Measurements from ENCODE around the gene MAP2K5.

The MAP2K5 gene

DNA sequence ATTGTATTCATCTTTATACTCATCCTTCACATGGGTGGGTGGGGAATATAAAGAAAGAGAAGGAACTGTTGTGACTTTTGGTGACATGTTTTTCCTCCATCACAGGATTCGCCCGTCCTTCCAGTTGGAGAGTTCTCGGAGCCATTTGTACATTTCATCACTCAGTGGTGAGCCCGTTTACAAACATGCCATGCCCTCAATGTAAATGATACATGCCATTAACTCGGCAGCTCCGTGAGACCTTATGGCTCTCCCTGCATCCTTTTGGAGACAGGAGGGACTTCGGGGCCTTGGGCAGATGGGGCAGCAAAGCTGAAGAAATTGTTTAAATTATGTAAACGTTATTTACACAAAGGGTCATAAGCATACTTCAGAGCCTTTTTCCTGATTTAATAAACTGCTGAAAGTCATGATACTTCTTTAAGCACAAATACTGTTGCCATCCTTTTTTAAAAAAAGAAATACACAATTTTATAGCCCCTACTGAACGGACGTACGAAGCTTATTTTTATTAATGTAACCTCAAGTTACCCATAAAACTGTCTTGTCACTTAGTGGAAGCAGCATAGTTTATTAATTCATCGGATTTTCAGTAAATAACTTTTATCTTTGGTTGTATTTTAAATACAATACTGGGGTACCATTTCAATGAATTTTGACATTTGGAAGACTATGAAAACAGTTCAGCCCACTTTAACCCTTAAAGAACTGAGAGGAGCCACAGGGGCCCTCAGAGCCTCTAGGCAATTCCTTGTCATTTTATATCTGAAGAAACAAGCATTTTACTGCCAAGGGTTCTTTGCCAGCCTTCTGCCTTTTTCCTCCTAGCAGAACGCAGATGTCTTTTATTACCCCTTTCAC is 227.2 kb downstream of the MAP2K5 start:
- TF ChIP-seq, protein P1, sequence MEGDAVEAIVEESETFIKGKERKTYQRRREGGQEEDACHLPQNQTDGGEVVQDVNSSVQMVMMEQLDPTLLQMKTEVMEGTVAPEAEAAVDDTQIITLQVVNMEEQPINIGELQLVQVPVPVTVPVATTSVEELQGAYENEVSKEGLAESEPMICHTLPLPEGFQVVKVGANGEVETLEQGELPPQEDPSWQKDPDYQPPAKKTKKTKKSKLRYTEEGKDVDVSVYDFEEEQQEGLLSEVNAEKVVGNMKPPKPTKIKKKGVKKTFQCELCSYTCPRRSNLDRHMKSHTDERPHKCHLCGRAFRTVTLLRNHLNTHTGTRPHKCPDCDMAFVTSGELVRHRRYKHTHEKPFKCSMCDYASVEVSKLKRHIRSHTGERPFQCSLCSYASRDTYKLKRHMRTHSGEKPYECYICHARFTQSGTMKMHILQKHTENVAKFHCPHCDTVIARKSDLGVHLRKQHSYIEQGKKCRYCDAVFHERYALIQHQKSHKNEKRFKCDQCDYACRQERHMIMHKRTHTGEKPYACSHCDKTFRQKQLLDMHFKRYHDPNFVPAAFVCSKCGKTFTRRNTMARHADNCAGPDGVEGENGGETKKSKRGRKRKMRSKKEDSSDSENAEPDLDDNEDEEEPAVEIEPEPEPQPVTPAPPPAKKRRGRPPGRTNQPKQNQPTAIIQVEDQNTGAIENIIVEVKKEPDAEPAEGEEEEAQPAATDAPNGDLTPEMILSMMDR (conservative IDR thresholded peaks at IDR 0.05) = no peak
- peak overlapping the region; percentile 75 for H3K27ac ChIP-seq

DNA sequence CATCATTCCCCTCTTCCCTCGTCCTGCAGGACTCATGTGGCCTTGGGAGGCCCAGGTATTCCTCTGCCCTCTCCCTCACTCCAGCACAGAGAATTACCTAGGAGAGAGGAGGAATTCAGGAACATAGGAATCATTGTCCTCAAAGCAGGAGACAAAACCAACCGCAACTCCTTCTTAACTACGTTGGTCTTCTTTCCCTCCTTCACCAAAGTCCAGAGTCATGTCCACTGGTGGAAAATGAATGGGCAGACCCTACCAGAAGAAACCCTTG is 227.8 kb downstream of the MAP2K5 start:
- TF ChIP-seq, protein P1 (conservative IDR thresholded peaks at IDR 0.05) = no peak
- H3K27ac ChIP-seq = peak overlapping the region; percentile 75; the same call in 1 of the 2 replicates

DNA sequence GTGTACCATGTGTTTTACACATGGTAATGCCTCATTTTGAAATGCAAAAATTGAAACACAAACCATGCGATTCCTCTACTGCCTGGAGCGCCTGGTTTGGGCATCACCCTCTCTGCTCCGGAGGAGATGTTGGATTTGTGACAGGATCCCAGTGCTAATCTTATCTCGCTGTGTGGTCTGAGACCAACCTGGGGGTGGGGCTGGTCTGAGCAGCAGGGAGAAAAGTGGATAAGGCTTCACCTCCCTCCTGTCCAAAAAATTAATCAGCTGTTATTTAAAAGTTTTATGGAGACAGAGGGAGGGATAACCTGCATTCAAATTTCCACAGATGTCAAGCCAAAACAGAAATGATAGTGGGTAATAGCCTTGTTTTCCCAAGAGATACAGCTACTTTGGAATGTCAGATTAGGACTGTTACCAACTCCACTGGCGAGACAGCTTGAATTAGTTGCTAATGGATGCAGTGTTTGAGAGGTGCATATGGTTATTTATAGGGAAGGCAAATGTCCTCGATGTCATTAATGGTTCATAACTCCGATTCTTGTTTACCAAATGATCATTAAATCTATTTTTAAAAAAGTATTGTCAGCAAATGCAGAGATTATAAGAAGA is 228.8 kb downstream of the MAP2K5 start:
- no peak overlapping the region for H3K27ac ChIP-seq
- TF ChIP-seq, protein P1 (conservative IDR thresholded peaks at IDR 0.05) = no peak

DNA sequence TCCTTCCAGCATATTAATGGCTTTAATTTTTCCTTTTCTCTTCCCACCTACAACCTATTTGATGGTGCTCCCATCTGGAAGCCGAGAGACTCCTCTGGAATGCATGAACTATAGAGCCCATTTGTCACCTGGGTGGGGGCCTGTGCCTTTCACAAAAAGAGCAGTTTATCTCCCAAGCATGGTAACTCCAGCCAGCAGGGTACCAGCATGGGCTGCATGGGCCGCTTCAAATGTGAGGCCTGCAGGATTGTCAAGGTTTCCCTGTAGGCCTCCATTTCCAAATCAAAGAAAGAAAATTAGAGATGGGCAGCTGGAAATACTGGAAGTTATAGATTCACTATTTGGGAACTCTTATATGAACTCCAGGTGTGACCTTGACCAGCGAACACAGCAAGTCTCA is 232.1 kb downstream of the MAP2K5 start:
- TF ChIP-seq, protein P1 (conservative IDR thresholded peaks at IDR 0.05) = no peak
- H3K27ac ChIP-seq = no peak overlapping the region

DNA sequence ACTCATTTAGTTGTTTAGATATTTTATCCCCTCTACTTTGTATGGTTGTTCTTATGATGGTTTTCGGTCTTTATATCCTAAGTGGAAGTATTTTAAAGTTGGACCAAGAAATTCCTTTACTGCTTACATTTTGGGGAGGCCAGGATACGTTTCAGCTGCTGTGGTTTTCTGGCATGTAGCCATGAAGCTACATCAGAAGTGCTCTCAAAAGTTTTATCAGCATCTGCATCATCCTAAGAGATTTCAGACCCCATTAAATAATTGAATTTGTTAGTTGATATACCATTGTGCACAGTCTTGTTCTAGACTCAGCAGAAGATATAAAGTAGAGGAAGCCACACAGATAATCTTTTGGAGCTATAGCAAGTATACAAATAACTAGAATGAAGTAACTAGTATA is 232.7 kb downstream of the MAP2K5 start:
- H3K27ac ChIP-seq = no peak overlapping the region
- TF ChIP-seq, protein P1 (conservative IDR thresholded peaks at IDR 0.05) = no peak

DNA sequence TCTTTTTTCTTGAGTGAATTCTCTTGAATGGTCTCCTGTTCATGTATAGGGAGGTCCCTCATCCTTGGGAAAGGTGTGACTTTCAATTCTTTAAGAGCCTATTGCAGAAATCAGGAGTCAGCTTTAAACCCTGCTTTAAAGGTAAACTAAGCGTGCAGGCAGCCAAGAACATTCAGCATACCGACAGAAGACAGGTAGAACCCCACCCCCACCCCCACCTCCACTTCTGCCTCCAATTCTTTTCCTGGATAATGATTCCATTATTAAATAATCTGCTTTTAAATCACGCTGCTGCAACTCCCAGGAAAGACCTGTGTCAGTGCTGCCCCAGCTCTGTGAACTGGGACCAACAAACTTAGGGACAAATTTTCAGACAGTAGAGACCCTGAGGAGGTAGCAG is 233.5 kb downstream of the MAP2K5 start:
- TF ChIP-seq, protein P1 (conservative IDR thresholded peaks at IDR 0.05) = no peak
- H3K27ac ChIP-seq = no peak overlapping the region

DNA sequence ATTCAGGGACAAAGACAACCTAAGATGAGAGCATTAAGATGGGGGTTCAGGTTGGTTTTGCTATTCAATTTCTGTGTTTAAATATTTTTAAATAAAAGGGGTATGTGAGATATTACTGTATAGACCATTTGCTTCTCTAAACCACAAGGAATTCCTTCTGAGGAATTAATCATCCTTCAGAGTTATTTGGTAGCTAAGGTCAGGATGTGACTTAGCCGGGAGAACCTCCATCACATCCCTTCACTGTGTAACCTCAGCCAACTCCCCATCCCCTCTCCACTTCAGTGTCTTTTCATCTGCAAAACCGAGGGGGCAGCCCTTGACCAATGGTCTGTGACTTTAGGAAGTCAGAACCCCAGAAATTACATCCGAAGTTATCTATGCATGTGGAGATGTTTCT is 234.1 kb downstream of the MAP2K5 start:
- H3K27ac ChIP-seq = no peak overlapping the region
- TF ChIP-seq, protein P1 (conservative IDR thresholded peaks at IDR 0.05) = no peak
